MM.1S (cell line): Measurements from ENCODE around the gene GNL1.

ENCODE experiments used
- DNase-seq: peaks from one replicate; pipeline ENCODE4 v3.0.0-alpha.2; 2015
- H2AFZ ChIP-seq: fragments of 300-600 bp; sonication (generic); 2 replicates; pipeline ENCODE4 v1.6.0; 2016; ENCODE audit warnings: antibody characterized with exemption, low read length
- H3F3A ChIP-seq: fragments of 300-600 bp; sonication (generic); 2 replicates; pipeline ENCODE4 v1.6.1; 2016; ENCODE audit warnings: mild to moderate bottlenecking, antibody characterized with exemption, low read length, moderate library complexity, mixed read lengths; ENCODE audit not compliant: insufficient read depth
- H3K27ac ChIP-seq: fragments of 300-600 bp; sonication (generic); 2 replicates; pipeline ENCODE4 v1.5.1; 2016; ENCODE audit warnings: mild to moderate bottlenecking, low read length
- H3K27me3 ChIP-seq: fragments of 300-600 bp; sonication (generic); replicated peaks from 2 replicates; pipeline ENCODE4 v1.6.0; 2016; ENCODE audit warnings: low read length; ENCODE audit not compliant: insufficient read depth
- H3K36me3 ChIP-seq: fragments of 300-600 bp; sonication (generic); replicated peaks from 2 replicates; pipeline ENCODE4 v1.6.1; 2016; ENCODE audit warnings: mild to moderate bottlenecking, low read length, mixed read lengths; ENCODE audit not compliant: insufficient read depth
- H3K4me1 ChIP-seq: fragments of 300-600 bp; sonication (generic); 2 replicates; pipeline ENCODE4 v1.6.1; 2016; ENCODE audit warnings: low read length, mixed read lengths
- H3K4me2 ChIP-seq: fragments of 300-600 bp; sonication (generic); 2 replicates; pipeline ENCODE4 v1.6.0; 2016; ENCODE audit warnings: low read depth, low read length
- H3K4me3 ChIP-seq: fragments of 300-600 bp; sonication (generic); 2 replicates; pipeline ENCODE4 v1.5.1; 2016; ENCODE audit warnings: low read length, mixed read lengths
- H3K79me2 ChIP-seq: fragments of 300-600 bp; sonication (generic); 2 replicates; pipeline ENCODE4 v1.6.1; 2016; ENCODE audit warnings: mixed run types, low read length, mixed read lengths
- H3K9ac ChIP-seq: fragments of 300-600 bp; sonication (generic); 2 replicates; pipeline ENCODE4 v1.6.1; 2016; ENCODE audit warnings: low read length, mixed read lengths
- H3K9me2 ChIP-seq: fragments of 300-600 bp; sonication (generic); replicated peaks from 2 replicates; pipeline ENCODE4 v1.6.1; 2016; ENCODE audit warnings: mild to moderate bottlenecking, low read length, mixed read lengths; ENCODE audit not compliant: insufficient read depth
- H3K9me3 ChIP-seq: fragments of 300-600 bp; sonication (generic); replicated peaks from 2 replicates; pipeline ENCODE4 v1.6.1; 2016; ENCODE audit warnings: mild to moderate bottlenecking, low read length, mixed read lengths; ENCODE audit not compliant: insufficient read depth
- H4K20me1 ChIP-seq: fragments of 300-600 bp; sonication (generic); 2 replicates; pipeline ENCODE4 v1.6.1; 2016; ENCODE audit warnings: mild to moderate bottlenecking, low read length, moderate library complexity, mixed read lengths; ENCODE audit not compliant: insufficient read depth
- CTCF ChIP-seq: fragments of 300-600 bp; sonication (generic); IDR thresholded peaks from 2 replicates; pipeline ENCODE4 v1.5.1; 2016; ENCODE audit warnings: antibody characterized with exemption, low read length, mixed read lengths
- EZH2 ChIP-seq: fragments of 300-600 bp; sonication (generic); optimal IDR thresholded peaks from 2 replicates; pipeline ENCODE3; 2017; ENCODE audit warnings: low read depth, mild to moderate bottlenecking, antibody characterized with exemption, low read length, mixed read lengths
- EZH2phosphoT487 ChIP-seq: fragments of 300-600 bp; sonication (generic); IDR thresholded peaks from 2 replicates; pipeline ENCODE4 v1.6.1; 2018; ENCODE audit warnings: antibody characterized with exemption, low read length

The GNL1 gene

GRCh38 chr6:30511169-30511546 is 45.1 kb downstream of the GNL1 start:
- H3K4me1 ChIP-seq: peaks cover 44% of the 10 kb centered on the region
- no peaks in the 10 kb centered on the region for H3K9me2 ChIP-seq
- H3K79me2 ChIP-seq: no peaks in the 10 kb centered on the region
- H3F3A ChIP-seq: peaks cover 36% of the 10 kb centered on the region
- H3K27me3 ChIP-seq: no peaks in the 10 kb centered on the region
- no peak overlapping the region for H3K4me3 ChIP-seq
- H4K20me1 ChIP-seq: no peaks in the 10 kb centered on the region
- DNase-seq: no peak
- H3K9ac ChIP-seq: no peak overlapping the region
- H3K4me2 ChIP-seq: 0 out of 2 replicates have a peak overlapping the region, but pooled peaks have one; percentile 1
- H3K9me3 ChIP-seq: no peaks in the 10 kb centered on the region
- TF ChIP-seq CTCF: no peak
- TF ChIP-seq EZH2phosphoT487: no peak
- no peak for TF ChIP-seq EZH2
- no peak overlapping the region for H3K27ac ChIP-seq
- H2AFZ ChIP-seq: peak overlapping the region; percentile 63; the same call in 1 of the 2 replicates
- no peaks in the 10 kb centered on the region for H3K36me3 ChIP-seq

GRCh38 chr6:30510419-30511168 is 45.7 kb downstream of the GNL1 start:
- no peaks in the 10 kb centered on the region for H3K79me2 ChIP-seq
- no peaks in the 10 kb centered on the region for H3K9me3 ChIP-seq
- H3K9ac ChIP-seq: no peak overlapping the region
- no peaks in the 10 kb centered on the region for H4K20me1 ChIP-seq
- H3K4me1 ChIP-seq: peaks cover 39% of the 10 kb centered on the region
- no peaks in the 10 kb centered on the region for H3K9me2 ChIP-seq
- H3F3A ChIP-seq: peaks cover 32% of the 10 kb centered on the region
- H3K27ac ChIP-seq: no peak overlapping the region; the same call in 1 of the 2 replicates
- DNase-seq: no peak
- peak overlapping the region; percentile 63; the same call in 1 of the 2 replicates for H2AFZ ChIP-seq
- no peak overlapping the region for H3K4me3 ChIP-seq
- TF ChIP-seq CTCF (no peak), EZH2phosphoT487 (no peak), EZH2 (no peak)
- no peaks in the 10 kb centered on the region for H3K27me3 ChIP-seq
- no peaks in the 10 kb centered on the region for H3K36me3 ChIP-seq
- 0 out of 2 replicates have a peak overlapping the region, but pooled peaks have one; percentile 1 for H3K4me2 ChIP-seq

- Histone ChIP-seq H3K27me3 (no peaks in the 10 kb centered on the region), H3K9ac (peak overlapping the region; percentile 55; the same call in 1 of the 2 replicates), H2AFZ (peak overlapping the region; percentile 75; the same call in 1 of the 2 replicates), H3K4me1 (peaks cover 39% of the 10 kb centered on the region), H3K9me2 (no peaks in the 10 kb centered on the region), H3K4me2 (peak overlapping the region; percentile 94), H3F3A (peaks cover 26% of the 10 kb centered on the region), H3K9me3 (no peaks in the 10 kb centered on the region), H3K27ac (peak overlapping the region; percentile 99), H3K36me3 (no peaks in the 10 kb centered on the region), H3K79me2 (no peaks in the 10 kb centered on the region), H4K20me1 (no peaks in the 10 kb centered on the region), H3K4me3 (peak overlapping the region; percentile 46)
- DNase-seq: peak; percentile 84
- TF ChIP-seq CTCF (no peak), EZH2 (no peak), EZH2phosphoT487 (no peak)
Measured at GRCh38 chr6:30508890-30509736, 47.2 kb downstream of the GNL1 start.
